ENCODE results near the gene NELL1. TPM values are rescaled to one million over a fixed set of nuclear protein-coding genes. Genes with fewer than 3 reads are reported as not detected.

Gene NELL1
- total and polyA plus RNA-seq, 7 experiments from 2014 or later: not detected

DNA sequence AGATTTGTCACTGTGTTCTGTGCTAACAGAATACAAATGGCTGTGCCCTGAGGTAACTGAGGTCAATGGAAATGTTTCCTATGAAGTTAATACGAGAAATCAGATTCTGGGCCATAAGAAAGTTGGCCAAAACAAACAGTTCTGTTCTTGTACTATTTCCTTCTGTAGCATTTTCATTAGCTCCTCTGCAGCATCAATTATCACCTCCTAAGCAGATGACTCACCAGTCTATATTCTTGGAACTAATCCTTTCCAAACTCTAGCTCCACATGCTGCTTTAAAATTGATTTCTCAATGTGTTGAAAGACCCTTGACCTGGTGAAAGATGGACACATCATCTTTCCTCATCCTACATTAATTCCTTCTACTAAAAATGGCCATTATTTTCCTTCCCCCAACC is 736.0 kb downstream of the NELL1 start:
- Mint-ChIP-seq H3K27ac (no peak overlapping the region), H3K4me1 (no peaks in the 10 kb centered on the region), H3K4me3 (no peak overlapping the region), H3K27me3 (no peaks in the 10 kb centered on the region), H3K36me3 (no peaks in the 10 kb centered on the region), H3K9me3 (peaks cover 0 to 19% (median 5%) of the 10 kb centered on the region in 11 donors)
- no peak for DNase-seq
- no peaks in the 10 kb centered on the region for H3K27me3 ChIP-seq (ENCODE audit: control insufficient read depth in 2 of 2, insufficient read depth in 2 of 2, low read length in 2 of 2)
- no peak overlapping the region for H3K27ac ChIP-seq (ENCODE audit: low read depth, low read length)
- H3K36me3 ChIP-seq (ENCODE audit: control insufficient read depth in 2 of 3, insufficient read depth in 3 of 3, low read length in 3 of 3): no peaks in the 10 kb centered on the region
- ATAC-seq: no peak
- no peaks in the 10 kb centered on the region for H3K9me3 ChIP-seq (ENCODE audit: control insufficient read depth in 2 of 3, low read length in 3 of 3)
- H3K4me3 ChIP-seq (ENCODE audit: low read length): no peak overlapping the region
- CTCF ChIA-PET: no interaction called here
- intact Hi-C loops (cut with micrococcal nuclease): no loop called here
- POLR2A ChIA-PET: no interaction called here
- H3K4me1 ChIP-seq (ENCODE audit: control insufficient read depth in 2 of 2, insufficient read depth in 2 of 2, low read length in 2 of 2): no peaks in the 10 kb centered on the region

DNA sequence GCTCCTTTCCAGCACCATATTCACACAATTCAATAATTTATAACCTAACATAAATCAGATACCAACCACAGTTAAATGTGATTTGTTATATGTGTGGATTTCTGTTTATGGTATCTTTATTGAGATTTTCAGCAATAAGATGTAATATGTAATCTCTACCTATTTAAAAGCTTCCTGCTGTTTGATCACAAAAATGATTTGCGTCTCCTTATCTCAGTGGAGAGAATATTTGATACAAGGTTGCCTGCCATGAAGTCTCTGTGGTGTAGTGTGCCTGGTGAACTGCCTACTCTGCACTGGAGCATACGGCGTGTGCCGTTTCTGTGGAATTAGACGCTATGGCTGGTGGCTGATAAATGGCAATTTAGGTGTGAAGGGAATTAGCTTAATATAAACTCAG is 741.1 kb downstream of the NELL1 start:
- no peaks in the 10 kb centered on the region for H3K36me3 ChIP-seq (ENCODE audit: control insufficient read depth in 2 of 3, insufficient read depth in 3 of 3, low read length in 3 of 3)
- H3K36me3 Mint-ChIP-seq: no peaks in the 10 kb centered on the region
- H3K4me1 ChIP-seq (ENCODE audit: control insufficient read depth in 2 of 2, insufficient read depth in 2 of 2, low read length in 2 of 2): no peaks in the 10 kb centered on the region
- ATAC-seq (no peak), DNase-seq (no peak)
- H3K27ac Mint-ChIP-seq: no peak overlapping the region
- no peak overlapping the region for H3K4me3 ChIP-seq (ENCODE audit: low read length)
- H3K27me3 ChIP-seq (ENCODE audit: control insufficient read depth in 2 of 2, insufficient read depth in 2 of 2, low read length in 2 of 2): no peaks in the 10 kb centered on the region
- H3K27ac ChIP-seq (ENCODE audit: low read depth, low read length): no peak overlapping the region
- H3K9me3 Mint-ChIP-seq: peaks cover 1 to 26% (median 8%) of the 10 kb centered on the region in 11 donors
- no peaks in the 10 kb centered on the region for H3K27me3 Mint-ChIP-seq
- no peaks in the 10 kb centered on the region for H3K4me1 Mint-ChIP-seq
- POLR2A ChIA-PET: no interaction called here
- CTCF ChIA-PET: no interaction called here
- peaks cover 0 to 5% (median 0%) of the 10 kb centered on the region in 3 experiments for H3K9me3 ChIP-seq (ENCODE audit: control insufficient read depth in 2 of 3, low read length in 3 of 3)
- intact Hi-C loops (cut with micrococcal nuclease): no loop called here
- H3K4me3 Mint-ChIP-seq: no peak overlapping the region

DNA sequence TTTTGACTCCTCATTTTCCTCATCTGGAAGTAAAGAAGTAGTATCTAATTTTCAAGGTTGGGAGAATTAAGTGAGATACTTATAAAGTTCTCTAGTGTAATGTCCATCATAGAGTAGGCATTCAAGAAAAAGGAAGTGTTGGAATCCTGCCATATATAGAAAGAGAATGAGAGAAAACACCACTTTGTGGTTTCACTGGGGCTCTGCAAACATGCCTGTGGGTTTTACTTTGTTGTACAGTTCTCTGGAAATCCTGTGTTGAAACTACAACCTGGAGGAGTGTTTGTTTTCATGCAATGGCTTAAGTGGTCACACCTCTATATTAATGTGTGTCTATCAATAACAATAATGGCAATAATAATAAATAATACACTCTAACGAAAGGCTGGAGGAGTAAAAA is 741.7 kb downstream of the NELL1 start:
- Histone ChIP-seq H3K9me3 (ENCODE audit: control insufficient read depth in 2 of 3, low read length in 3 of 3) (peaks cover 0 to 5% (median 0%) of the 10 kb centered on the region in 3 experiments), H3K4me3 (ENCODE audit: low read length) (no peak overlapping the region), H3K27ac (ENCODE audit: low read depth, low read length) (no peak overlapping the region), H3K36me3 (ENCODE audit: control insufficient read depth in 2 of 3, insufficient read depth in 3 of 3, low read length in 3 of 3) (no peaks in the 10 kb centered on the region), H3K27me3 (ENCODE audit: control insufficient read depth in 2 of 2, insufficient read depth in 2 of 2, low read length in 2 of 2) (no peaks in the 10 kb centered on the region), H3K4me1 (ENCODE audit: control insufficient read depth in 2 of 2, insufficient read depth in 2 of 2, low read length in 2 of 2) (no peaks in the 10 kb centered on the region)
- Mint-ChIP-seq H3K36me3 (no peaks in the 10 kb centered on the region), H3K9me3 (peaks cover 1 to 26% (median 6%) of the 10 kb centered on the region in 11 donors), H3K4me3 (no peak overlapping the region), H3K4me1 (no peaks in the 10 kb centered on the region), H3K27me3 (no peaks in the 10 kb centered on the region), H3K27ac (no peak overlapping the region)
- intact Hi-C loops (cut with micrococcal nuclease): no loop called here
- ChIA-PET CTCF (no interaction called here), POLR2A (no interaction called here)
- ATAC-seq (no peak), DNase-seq (no peak)

DNA sequence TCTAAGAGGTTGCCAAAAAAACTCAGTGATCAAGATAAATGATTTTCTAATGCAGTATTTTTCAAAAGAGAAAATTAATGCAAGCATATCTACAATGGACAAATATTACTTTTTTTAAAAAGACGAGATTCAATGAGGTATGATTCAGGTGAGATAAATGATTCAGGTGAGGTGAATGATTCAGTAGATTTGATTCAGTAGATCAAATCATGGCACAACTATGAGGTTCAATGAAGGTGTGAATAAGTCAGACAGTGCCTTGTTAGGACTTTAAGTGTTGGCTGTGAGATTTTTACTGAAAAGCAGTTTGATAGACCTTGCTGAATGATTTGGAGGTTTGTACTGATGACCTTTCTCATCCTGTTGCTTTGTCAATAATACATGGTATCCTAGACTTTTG is 742.2 kb downstream of the NELL1 start:
- H3K27me3 Mint-ChIP-seq: no peaks in the 10 kb centered on the region
- H3K9me3 Mint-ChIP-seq: peaks cover 1 to 26% (median 6%) of the 10 kb centered on the region in 11 donors
- H3K9me3 ChIP-seq (ENCODE audit: control insufficient read depth in 2 of 3, low read length in 3 of 3): peaks cover 0 to 5% (median 0%) of the 10 kb centered on the region in 3 experiments
- ChIA-PET CTCF (no interaction called here), POLR2A (no interaction called here)
- DNase-seq (no peak), ATAC-seq (no peak)
- no peaks in the 10 kb centered on the region for H3K36me3 Mint-ChIP-seq
- H3K4me3 Mint-ChIP-seq: no peak overlapping the region
- intact Hi-C loops (cut with micrococcal nuclease): no loop called here
- H3K4me1 ChIP-seq (ENCODE audit: control insufficient read depth in 2 of 2, insufficient read depth in 2 of 2, low read length in 2 of 2): no peaks in the 10 kb centered on the region
- H3K27ac Mint-ChIP-seq: no peak overlapping the region
- no peak overlapping the region for H3K4me3 ChIP-seq (ENCODE audit: low read length)
- H3K36me3 ChIP-seq (ENCODE audit: control insufficient read depth in 2 of 3, insufficient read depth in 3 of 3, low read length in 3 of 3): no peaks in the 10 kb centered on the region
- H3K27ac ChIP-seq (ENCODE audit: low read depth, low read length): no peak overlapping the region
- H3K27me3 ChIP-seq (ENCODE audit: control insufficient read depth in 2 of 2, insufficient read depth in 2 of 2, low read length in 2 of 2): no peaks in the 10 kb centered on the region
- no peaks in the 10 kb centered on the region for H3K4me1 Mint-ChIP-seq

DNA sequence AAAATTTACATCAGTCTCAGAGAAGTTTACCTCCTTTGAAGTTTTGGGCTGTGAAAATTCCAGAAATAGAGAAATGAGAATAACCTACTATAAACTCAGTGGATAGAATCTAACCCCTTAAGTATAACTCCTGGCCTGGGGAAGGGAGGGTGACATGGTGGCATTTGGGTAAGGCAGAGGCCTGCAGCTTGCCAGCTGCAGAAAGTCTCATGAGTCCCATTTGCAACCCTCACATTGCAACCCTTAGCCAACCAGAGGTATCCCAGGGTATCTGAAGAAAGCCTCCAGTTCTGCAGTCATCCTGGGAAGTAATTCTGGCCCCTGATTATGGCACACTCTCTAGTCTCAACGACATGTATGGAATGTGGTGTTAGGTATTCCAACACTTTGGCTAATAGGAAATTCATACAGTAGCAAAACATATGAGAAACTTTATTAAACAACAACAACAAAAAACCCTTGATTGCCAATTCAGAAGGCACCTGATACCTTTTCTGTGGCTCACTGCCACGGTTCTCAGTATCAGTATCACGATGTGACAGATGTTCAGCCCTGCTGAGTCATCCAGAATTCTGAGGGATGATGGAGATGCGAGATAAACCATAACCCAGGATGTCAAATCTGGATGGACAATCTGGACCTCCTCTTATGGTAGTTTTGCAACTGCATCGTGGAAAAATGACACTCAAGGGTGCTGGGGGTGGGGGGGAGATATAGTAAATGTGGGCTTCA is 743.4 kb downstream of the NELL1 start:
- DNase-seq (no peak), ATAC-seq (no peak)
- Mint-ChIP-seq H3K4me3 (no peak overlapping the region), H3K9me3 (peaks cover 1 to 21% (median 5%) of the 10 kb centered on the region in 11 donors), H3K4me1 (no peaks in the 10 kb centered on the region), H3K27ac (no peak overlapping the region), H3K36me3 (no peaks in the 10 kb centered on the region), H3K27me3 (no peaks in the 10 kb centered on the region)
- ChIA-PET POLR2A (no interaction called here), CTCF (no interaction called here)
- Histone ChIP-seq H3K4me1 (ENCODE audit: control insufficient read depth in 2 of 2, insufficient read depth in 2 of 2, low read length in 2 of 2) (no peaks in the 10 kb centered on the region), H3K27me3 (ENCODE audit: control insufficient read depth in 2 of 2, insufficient read depth in 2 of 2, low read length in 2 of 2) (no peaks in the 10 kb centered on the region), H3K27ac (ENCODE audit: low read depth, low read length) (no peak overlapping the region), H3K4me3 (ENCODE audit: low read length) (no peak overlapping the region), H3K9me3 (ENCODE audit: control insufficient read depth in 2 of 3, low read length in 3 of 3) (peaks cover 0 to 5% (median 0%) of the 10 kb centered on the region in 3 experiments), H3K36me3 (ENCODE audit: control insufficient read depth in 2 of 3, insufficient read depth in 3 of 3, low read length in 3 of 3) (no peaks in the 10 kb centered on the region)
- intact Hi-C loops (cut with micrococcal nuclease): no loop called here

DNA sequence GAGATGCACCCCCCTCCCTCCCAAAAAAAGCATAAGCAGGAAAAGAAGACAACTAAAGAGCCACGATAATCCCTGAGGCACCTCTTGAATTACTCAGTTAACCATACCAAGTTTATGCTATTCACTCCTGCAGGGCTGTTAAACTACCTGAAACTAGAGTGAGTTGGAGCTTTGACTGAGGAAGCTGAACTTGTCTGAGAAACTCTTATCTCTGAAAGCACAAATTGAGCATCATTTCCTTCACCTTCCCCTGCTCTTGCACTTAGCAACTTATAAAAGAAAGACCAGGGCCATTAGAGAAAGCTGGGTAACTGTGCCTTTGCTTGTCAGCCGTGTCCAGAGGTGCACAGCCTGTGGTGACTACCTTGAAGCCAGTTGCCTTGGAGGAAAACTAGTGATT is 745.6 kb downstream of the NELL1 start:
- H3K27me3 Mint-ChIP-seq: no peaks in the 10 kb centered on the region
- POLR2A ChIA-PET: no interaction called here

DNA sequence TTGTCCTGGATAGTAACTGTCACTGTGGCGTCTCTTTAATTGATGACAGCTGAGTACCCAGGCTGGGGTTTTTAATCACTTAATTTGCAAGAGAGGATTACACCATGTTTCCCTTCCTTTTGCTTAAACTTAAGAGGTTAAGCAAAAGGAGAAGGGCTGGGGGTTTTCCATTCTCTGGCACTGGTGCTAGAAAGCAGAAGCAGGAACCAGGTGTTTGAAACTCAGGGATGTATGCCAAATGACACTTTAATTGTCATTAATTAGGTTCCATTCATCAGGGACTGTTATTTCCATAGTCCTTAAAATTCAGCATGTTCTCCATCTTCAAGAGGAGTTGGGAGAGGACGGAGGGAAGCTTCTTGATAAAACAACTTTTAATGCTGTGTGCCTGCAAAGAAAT is 746.2 kb downstream of the NELL1 start:
- intact Hi-C loops (cut with micrococcal nuclease): no loop called here
- H3K27ac Mint-ChIP-seq: no peak overlapping the region
- peaks cover 0 to 16% (median 4%) of the 10 kb centered on the region in 11 donors for H3K9me3 Mint-ChIP-seq
- POLR2A ChIA-PET: no interaction called here
- Histone ChIP-seq H3K27me3 (ENCODE audit: control insufficient read depth in 2 of 2, insufficient read depth in 2 of 2, low read length in 2 of 2) (no peaks in the 10 kb centered on the region), H3K27ac (ENCODE audit: low read depth, low read length) (no peak overlapping the region), H3K4me1 (ENCODE audit: control insufficient read depth in 2 of 2, insufficient read depth in 2 of 2, low read length in 2 of 2) (no peaks in the 10 kb centered on the region), H3K9me3 (ENCODE audit: control insufficient read depth in 2 of 3, low read length in 3 of 3) (peaks cover 0 to 5% (median 0%) of the 10 kb centered on the region in 3 experiments), H3K36me3 (ENCODE audit: control insufficient read depth in 2 of 3, insufficient read depth in 3 of 3, low read length in 3 of 3) (no peaks in the 10 kb centered on the region), H3K4me3 (ENCODE audit: low read length) (no peak overlapping the region)
- no peaks in the 10 kb centered on the region for H3K27me3 Mint-ChIP-seq
- ATAC-seq: no peak
- CTCF ChIA-PET: no interaction called here
- DNase-seq: no peak
- no peak overlapping the region for H3K4me3 Mint-ChIP-seq
- H3K4me1 Mint-ChIP-seq: no peaks in the 10 kb centered on the region
- no peaks in the 10 kb centered on the region for H3K36me3 Mint-ChIP-seq

More for the DNA sequence above, 745.6 kb downstream of the NELL1 start:
- no peak overlapping the region for H3K4me3 Mint-ChIP-seq
- Histone ChIP-seq H3K27ac (ENCODE audit: low read depth, low read length) (no peak overlapping the region), H3K4me1 (ENCODE audit: control insufficient read depth in 2 of 2, insufficient read depth in 2 of 2, low read length in 2 of 2) (no peaks in the 10 kb centered on the region), H3K9me3 (ENCODE audit: control insufficient read depth in 2 of 3, low read length in 3 of 3) (peaks cover 0 to 5% (median 0%) of the 10 kb centered on the region in 3 experiments), H3K4me3 (ENCODE audit: low read length) (no peak overlapping the region), H3K36me3 (ENCODE audit: control insufficient read depth in 2 of 3, insufficient read depth in 3 of 3, low read length in 3 of 3) (no peaks in the 10 kb centered on the region), H3K27me3 (ENCODE audit: control insufficient read depth in 2 of 2, insufficient read depth in 2 of 2, low read length in 2 of 2) (no peaks in the 10 kb centered on the region)
- intact Hi-C loops (cut with micrococcal nuclease): no loop called here
- H3K36me3 Mint-ChIP-seq: no peaks in the 10 kb centered on the region
- no peaks in the 10 kb centered on the region for H3K4me1 Mint-ChIP-seq
- DNase-seq: no peak
- ATAC-seq: no peak
- no peak overlapping the region for H3K27ac Mint-ChIP-seq
- CTCF ChIA-PET: no interaction called here
- H3K9me3 Mint-ChIP-seq: peaks cover 0 to 19% (median 3%) of the 10 kb centered on the region in 11 donors

Measured in naive thymus-derived CD4-positive, alpha-beta T cell (primary cell).